DND-41 (cell line): ENCODE measurements around the gene SLX4.

ENCODE experiments used
- ATAC-seq: fragments of 200-7000 bp; cut with Tn5 transposase; 3 replicates; pipeline ENCODE4 v1.9.1; 2021; ENCODE audit warnings: low read depth; ENCODE audit not compliant: insufficient read depth
- DNase-seq: peaks from one replicate; pipeline ENCODE4 v3.0.0-alpha.2; 2020
- H2AFZ ChIP-seq: 2 replicates; pipeline ENCODE4 v1.6.0; 2012; ENCODE audit warnings: low read depth, low read length
- H3K27ac ChIP-seq: 2 replicates; pipeline ENCODE4 v1.5.1; 2012; ENCODE audit warnings: low read length, inconsistent platforms
- H3K27me3 ChIP-seq: fragments of 200-600 bp; sonication (generic); 2 replicates; pipeline ENCODE4 v1.6.0; 2012; ENCODE audit warnings: low read length, mild to moderate bottlenecking, inconsistent platforms; ENCODE audit not compliant: insufficient read depth, poor library complexity
- H3K36me3 ChIP-seq: 2 replicates; pipeline ENCODE4 v1.5.1; 2012; ENCODE audit warnings: low read length, inconsistent platforms; ENCODE audit not compliant: insufficient read depth
- H3K4me1 ChIP-seq: 2 replicates; pipeline ENCODE4 v1.5.1; 2012; ENCODE audit warnings: mild to moderate bottlenecking, low read length; ENCODE audit not compliant: insufficient read depth
- H3K4me2 ChIP-seq: 2 replicates; pipeline ENCODE4 v1.6.0; 2012; ENCODE audit warnings: mild to moderate bottlenecking, moderate library complexity, low read length, inconsistent platforms; ENCODE audit not compliant: insufficient read depth
- H3K4me3 ChIP-seq, 2 experiments: fragments of 200-600 bp in 1 of 2; shearing (Covaris generic) in 1 of 2; 2 replicates each; pipeline ENCODE4 v1.5.1; 2012 to 2016; ENCODE audit warnings: inconsistent platforms in 2 of 2, low read length in 2 of 2, mild to moderate bottlenecking in 2 of 2, low read depth in 1 of 2, moderate library complexity in 1 of 2
- H3K79me2 ChIP-seq: 2 replicates; pipeline ENCODE4 v1.6.0; 2012; ENCODE audit warnings: low read length, inconsistent platforms; ENCODE audit not compliant: insufficient read depth
- H3K9ac ChIP-seq: 2 replicates; pipeline ENCODE4 v1.6.0; 2012; ENCODE audit warnings: low read depth, mild to moderate bottlenecking, inconsistent platforms, low read length, moderate library complexity
- H3K9me3 ChIP-seq: 2 replicates; pipeline ENCODE4 v1.5.1; 2012; ENCODE audit warnings: low read length, moderate library complexity, mild to moderate bottlenecking, inconsistent platforms; ENCODE audit not compliant: insufficient read depth, severe bottlenecking
- H4K20me1 ChIP-seq: 2 replicates; pipeline ENCODE4 v1.6.0; 2012; ENCODE audit warnings: low read length; ENCODE audit not compliant: insufficient read depth
- EZH2 ChIP-seq: IDR thresholded peaks from 3 replicates; pipeline ENCODE4 v1.6.1; 2012; ENCODE audit warnings: borderline replicate concordance, low read depth, mild to moderate bottlenecking, moderate library complexity, low read length, inconsistent platforms; ENCODE audit not compliant: severe bottlenecking
- TF ChIP-seq, protein P1 (sequence below): IDR thresholded peaks from 2 replicates; pipeline ENCODE4 v1.5.1; 2012; ENCODE audit warnings: borderline replicate concordance, low read length, moderate library complexity, mild to moderate bottlenecking; ENCODE audit not compliant: poor library complexity, severe bottlenecking; ENCODE audit errors: extremely low read depth

SLX4 gene

DNA sequence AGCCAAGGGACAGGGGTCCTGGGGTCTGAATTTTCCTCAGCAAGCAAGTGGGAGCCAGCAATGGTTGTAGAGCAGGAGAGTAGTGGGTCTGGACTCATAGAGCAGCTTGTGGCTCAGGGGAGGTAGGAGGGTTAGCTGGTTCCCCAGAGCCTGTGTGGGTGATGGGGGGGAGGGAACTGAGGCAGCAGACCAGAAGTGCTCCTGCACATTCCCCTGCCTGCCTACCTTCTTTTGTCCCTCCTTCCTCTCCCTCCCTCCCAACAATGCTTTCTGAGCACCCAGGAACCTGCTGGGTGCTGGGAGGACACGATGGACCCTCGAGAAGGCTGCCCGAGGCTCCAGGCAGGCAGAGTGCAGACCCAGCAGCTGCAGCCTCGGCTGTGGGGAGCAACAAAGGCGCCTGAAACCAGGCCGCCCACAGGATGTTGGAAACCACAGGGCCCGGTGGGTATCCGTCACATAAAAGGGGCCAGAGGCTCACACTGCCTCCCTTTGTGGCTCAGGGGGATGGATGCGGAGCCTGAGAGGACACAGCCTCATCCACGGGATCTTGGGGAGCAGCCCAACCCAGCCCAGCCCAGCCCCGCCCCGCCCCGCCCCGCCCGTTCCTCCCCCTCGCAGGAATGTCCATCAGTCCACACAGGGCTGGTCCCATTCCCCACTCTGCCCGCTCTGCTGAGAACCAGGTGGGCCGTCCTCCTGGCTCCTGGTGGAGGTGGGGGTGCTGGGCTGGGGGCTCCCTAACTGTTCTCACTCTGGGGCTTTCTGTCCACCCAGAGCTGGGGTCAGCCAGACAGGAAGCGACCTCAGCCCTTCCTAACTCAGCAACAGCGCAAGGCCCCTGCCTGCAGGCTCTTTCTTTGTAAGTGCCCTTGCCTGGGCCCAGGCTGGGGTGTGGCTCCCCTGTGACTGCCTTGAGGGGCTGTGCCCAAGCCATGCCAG is 32.5 kb downstream of the SLX4 start:
- Histone ChIP-seq H2AFZ (peak overlapping the region; percentile 57), H3K9me3 (no peaks in the 10 kb centered on the region), H3K36me3 (peaks cover 16% of the 10 kb centered on the region), H3K4me1 (peaks cover 52% of the 10 kb centered on the region), H4K20me1 (peaks cover 5% of the 10 kb centered on the region), H3K4me2 (peak overlapping the region; percentile 96), H3K4me3 (peak overlapping the region in 1 of 2 experiments; percentile 19; a peak in 1 of 4 replicates), H3K79me2 (peaks cover 21% of the 10 kb centered on the region), H3K27me3 (no peaks in the 10 kb centered on the region), H3K27ac (peak overlapping the region; percentile 73), H3K9ac (peak overlapping the region; percentile 23)
- peak; percentile 88 for DNase-seq
- TF ChIP-seq, protein P1, sequence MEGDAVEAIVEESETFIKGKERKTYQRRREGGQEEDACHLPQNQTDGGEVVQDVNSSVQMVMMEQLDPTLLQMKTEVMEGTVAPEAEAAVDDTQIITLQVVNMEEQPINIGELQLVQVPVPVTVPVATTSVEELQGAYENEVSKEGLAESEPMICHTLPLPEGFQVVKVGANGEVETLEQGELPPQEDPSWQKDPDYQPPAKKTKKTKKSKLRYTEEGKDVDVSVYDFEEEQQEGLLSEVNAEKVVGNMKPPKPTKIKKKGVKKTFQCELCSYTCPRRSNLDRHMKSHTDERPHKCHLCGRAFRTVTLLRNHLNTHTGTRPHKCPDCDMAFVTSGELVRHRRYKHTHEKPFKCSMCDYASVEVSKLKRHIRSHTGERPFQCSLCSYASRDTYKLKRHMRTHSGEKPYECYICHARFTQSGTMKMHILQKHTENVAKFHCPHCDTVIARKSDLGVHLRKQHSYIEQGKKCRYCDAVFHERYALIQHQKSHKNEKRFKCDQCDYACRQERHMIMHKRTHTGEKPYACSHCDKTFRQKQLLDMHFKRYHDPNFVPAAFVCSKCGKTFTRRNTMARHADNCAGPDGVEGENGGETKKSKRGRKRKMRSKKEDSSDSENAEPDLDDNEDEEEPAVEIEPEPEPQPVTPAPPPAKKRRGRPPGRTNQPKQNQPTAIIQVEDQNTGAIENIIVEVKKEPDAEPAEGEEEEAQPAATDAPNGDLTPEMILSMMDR: no peak
- ATAC-seq: peak; percentile 82

DNA sequence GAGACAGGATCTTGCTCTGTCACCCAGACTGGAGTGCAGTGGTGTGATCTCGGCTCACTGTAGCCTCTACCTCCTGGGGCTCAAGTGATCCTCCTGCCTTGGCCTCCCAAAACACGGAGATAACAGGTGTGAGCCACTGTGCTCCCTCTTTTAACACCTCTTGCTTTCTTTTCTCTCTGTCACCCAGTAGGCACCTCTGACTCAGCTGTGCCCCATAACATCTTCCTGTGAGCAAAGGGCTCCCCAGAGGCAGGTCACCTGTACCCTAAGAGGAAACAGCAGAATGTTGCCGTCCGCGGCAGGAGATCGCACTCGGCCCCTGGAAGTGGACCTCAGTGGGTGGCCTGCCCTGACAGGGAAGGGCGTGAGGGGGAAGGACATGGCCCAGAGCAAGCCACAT is 33.3 kb downstream of the SLX4 start:
- peak overlapping the region; percentile 73 for H3K27ac ChIP-seq
- H4K20me1 ChIP-seq: peaks cover 5% of the 10 kb centered on the region
- H3K79me2 ChIP-seq: peaks cover 23% of the 10 kb centered on the region
- H3K9me3 ChIP-seq: no peaks in the 10 kb centered on the region
- DNase-seq (peak; percentile 23), ATAC-seq (no peak)
- H3K4me3 ChIP-seq: peak overlapping the region in 1 of 2 experiments; percentile 19; a peak in 1 of 4 replicates
- peaks cover 52% of the 10 kb centered on the region for H3K4me1 ChIP-seq
- TF ChIP-seq EZH2: no peak
- TF ChIP-seq, protein P1: no peak
- no peak overlapping the region for H2AFZ ChIP-seq
- H3K36me3 ChIP-seq: peaks cover 12% of the 10 kb centered on the region
- H3K4me2 ChIP-seq: peak overlapping the region; percentile 96
- peak overlapping the region; percentile 23; the same call in 1 of the 2 replicates for H3K9ac ChIP-seq
- H3K27me3 ChIP-seq: no peaks in the 10 kb centered on the region

DNA sequence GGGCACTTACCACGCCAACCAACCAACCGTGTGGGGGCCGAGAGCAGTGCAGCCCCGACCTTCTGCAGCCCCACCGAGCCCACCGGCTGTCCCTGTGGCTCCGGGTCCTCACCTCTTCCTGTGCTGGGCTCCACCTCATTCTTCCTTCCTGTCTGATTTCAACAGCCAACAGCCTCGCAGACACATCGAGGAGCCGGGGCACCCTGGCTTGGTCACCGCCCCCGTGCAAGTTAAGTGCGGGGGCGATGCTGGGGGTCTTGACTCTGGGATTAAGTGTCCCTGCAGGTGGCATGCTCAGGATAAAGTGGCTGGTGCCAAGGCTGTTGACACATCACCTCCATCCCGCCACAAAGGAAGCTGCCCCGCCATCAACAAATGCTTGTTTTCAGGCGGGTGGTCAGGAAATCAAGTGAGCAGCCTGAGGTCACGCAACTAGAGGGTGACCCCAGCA is 34.1 kb downstream of the SLX4 start, which contains the start of gene NLRC3:
Gene NLRC3 (minus strand): TSS at position 102 of the 451 bp plus-strand sequence. CDS start 12,367 bp downstream, outside the sequence.
- ATAC-seq (peak; percentile 77), DNase-seq (peak; percentile 84)
- H3K27ac ChIP-seq: peak within 1 kb of the TSS; percentile 96
- peak within 1 kb of the TSS; percentile 64 to 87; a peak in 3 of 4 replicates for H3K4me3 ChIP-seq
- no peaks in the 10 kb centered on the region for H3K9me3 ChIP-seq
- H2AFZ ChIP-seq: peak within 1 kb of the TSS; percentile 75
- H3K4me2 ChIP-seq: peak within 1 kb of the TSS; percentile 96
- H4K20me1 ChIP-seq: peaks cover 5% of the 10 kb centered on the region
- no peaks in the 10 kb centered on the region for H3K27me3 ChIP-seq
- peaks cover 52% of the 10 kb centered on the region for H3K4me1 ChIP-seq
- no peak for TF ChIP-seq EZH2
- TF ChIP-seq, protein P1: peak; percentile 1
- H3K9ac ChIP-seq: peak within 1 kb of the TSS; percentile 86
- peaks cover 23% of the 10 kb centered on the region for H3K79me2 ChIP-seq
- H3K36me3 ChIP-seq: peaks cover 5% of the 10 kb centered on the region
